ENCODE measurements around the gene NOX4. TPM values are rescaled to one million over a fixed set of nuclear protein-coding genes. Genes with fewer than 3 reads are reported as not detected.

Gene NOX4
- total and polyA plus RNA-seq, 2 of the 8 experiments (the other 6 are each of a cell fraction or from before 2014, with no cell fraction given) = 2.0 to 2.3 TPM

- TF ChIP-seq BCL11A (IDR thresholded peaks at IDR 0.05; ENCODE audit: low read depth in 2 of 2, low read length in 2 of 2) (no peak), RAD21 (IDR thresholded peaks at IDR 0.05 in 1 of 2, conservative IDR thresholded peaks at IDR 0.05 in 1 of 2; ENCODE audit: low read depth in 2 of 2, low read length in 2 of 2) (no peak), TAF1 (IDR thresholded peaks at IDR 0.05; ENCODE audit: low read depth, low read length) (no peak)
Observed at GRCh38 chr11:89421718-89422117, 69.5 kb downstream of the NOX4 start (continued).

All from H1 (cell line).